Choroid plexus epithelial cell (primary cell): ENCODE data around the gene TEX28.

Source experiments
- DNase-seq: peaks from one replicate; pipeline ENCODE4 v3.0.0-alpha.2; 2010; ENCODE audit warnings: low read depth
- H3K4me3 ChIP-seq: 2 replicates; pipeline ENCODE4 v1.5.1; 2011; ENCODE audit warnings: low read depth, mild to moderate bottlenecking, control low read depth, low read length, moderate library complexity
- CTCF ChIP-seq: conservative IDR thresholded peaks from 2 replicates; pipeline ENCODE4 v1.5.1; 2011; ENCODE audit warnings: low read depth, mild to moderate bottlenecking, control low read depth, inconsistent platforms, low read length, moderate library complexity

Gene TEX28

DNA sequence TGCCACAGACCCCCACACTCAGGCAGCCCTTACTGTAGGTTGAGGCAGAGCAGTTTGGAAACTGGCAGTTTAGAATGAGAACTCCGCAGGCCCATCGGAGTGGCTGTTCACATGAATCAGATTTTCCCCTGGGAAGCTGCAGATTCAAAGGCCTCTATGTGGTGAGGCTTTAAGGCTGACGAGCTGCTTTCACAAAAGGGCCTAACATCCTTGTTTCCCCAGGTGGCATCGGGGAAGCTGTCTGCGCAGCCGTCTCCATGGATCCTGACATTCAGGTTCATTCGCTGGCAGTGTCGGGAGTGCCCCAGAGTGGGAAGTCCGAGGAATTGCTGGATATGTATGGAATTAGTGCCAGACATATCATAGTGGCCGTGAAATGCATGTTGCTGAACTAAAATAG is 34.4 kb upstream of the TEX28 start:
- DNase-seq: no peak
- TF ChIP-seq CTCF: no peak
- H3K4me3 ChIP-seq: no peak overlapping the region

DNA sequence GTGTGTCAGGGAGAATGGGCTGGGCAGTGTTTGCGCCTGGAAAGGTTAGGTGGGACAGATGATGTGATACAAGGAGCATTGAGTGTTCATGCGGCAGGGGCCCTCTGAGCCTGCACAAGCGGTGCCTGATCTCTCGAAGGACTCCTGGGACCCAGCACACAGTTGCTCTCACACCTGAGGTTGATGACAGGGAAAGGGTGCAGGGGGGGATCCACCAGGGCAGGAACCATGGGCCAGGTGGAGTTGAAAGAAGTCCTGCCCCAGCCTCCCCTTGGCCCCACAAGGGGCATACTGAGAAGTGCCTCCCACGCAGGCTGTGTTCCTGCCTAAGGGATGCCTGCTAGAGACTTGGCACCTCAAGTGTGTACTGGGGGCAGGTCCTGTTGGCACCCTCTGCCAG is 33.7 kb upstream of the TEX28 start:
- no peak for TF ChIP-seq CTCF
- no peak for DNase-seq
- no peak overlapping the region for H3K4me3 ChIP-seq

DNA sequence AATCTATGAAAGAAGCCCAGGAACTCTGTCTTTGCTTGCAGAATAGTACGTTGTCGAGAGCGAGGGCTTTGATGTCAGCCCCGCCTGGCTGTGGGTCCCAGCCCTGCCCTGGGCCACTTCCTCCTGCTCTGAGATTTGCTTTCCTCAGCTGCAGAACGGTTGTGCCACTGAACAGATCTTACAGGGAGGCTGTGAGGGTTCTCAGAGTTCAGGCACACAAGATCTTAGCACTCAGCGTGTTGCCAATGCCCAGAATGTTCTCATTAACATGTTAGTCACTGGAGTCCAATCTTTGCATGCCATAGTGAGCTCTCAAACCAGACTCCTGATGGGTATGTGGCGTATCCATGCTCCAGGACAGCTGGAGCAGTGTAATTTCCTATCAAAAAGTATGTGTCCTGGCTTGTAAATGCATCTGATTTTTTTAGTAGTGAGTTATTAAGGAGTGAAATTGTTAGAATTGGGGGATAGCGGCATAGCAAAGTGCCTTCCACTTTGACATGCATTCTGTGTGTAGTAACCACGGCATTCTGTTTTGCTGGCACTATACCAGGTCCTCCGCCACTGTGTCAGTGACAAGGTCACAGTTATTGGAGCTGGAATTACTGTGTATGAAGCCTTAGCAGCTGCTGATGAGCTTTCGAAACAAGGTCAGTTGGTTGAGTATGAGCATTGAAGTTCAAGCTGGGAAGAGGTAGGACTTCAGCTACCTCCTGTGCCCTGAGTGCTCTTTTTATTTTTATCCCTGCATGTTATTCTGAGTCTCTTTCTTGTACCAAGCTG is 32.3 kb upstream of the TEX28 start:
- TF ChIP-seq CTCF: no peak
- no peak overlapping the region for H3K4me3 ChIP-seq
- DNase-seq: no peak

DNA sequence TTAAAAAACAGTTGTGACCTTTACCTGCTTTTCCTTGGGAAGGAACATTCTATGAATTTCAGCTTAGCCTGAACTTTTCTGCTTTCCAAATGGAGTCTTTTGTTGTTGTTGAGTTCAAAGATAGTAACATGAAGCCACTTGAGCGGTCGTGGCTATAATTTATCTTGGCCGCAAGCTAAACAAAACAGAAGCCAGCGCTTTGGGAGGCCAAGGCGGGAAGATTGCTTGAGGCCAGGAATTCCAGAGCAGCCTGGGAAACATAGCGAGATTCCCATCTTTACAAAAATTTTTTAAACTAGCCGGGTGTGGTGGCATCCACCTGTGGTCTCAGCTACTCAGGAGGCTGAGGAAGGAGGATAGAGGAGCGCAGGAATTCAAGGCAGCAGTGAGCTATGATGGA is 30.6 kb upstream of the TEX28 start:
- peak; percentile 39 for DNase-seq
- no peak for TF ChIP-seq CTCF
- no peak overlapping the region for H3K4me3 ChIP-seq

GRCh38 chrX:154323537-154323936 is 28.6 kb upstream of the TEX28 start:
- TF ChIP-seq CTCF: no peak
- no peak for DNase-seq
- no peak overlapping the region for H3K4me3 ChIP-seq

DNA sequence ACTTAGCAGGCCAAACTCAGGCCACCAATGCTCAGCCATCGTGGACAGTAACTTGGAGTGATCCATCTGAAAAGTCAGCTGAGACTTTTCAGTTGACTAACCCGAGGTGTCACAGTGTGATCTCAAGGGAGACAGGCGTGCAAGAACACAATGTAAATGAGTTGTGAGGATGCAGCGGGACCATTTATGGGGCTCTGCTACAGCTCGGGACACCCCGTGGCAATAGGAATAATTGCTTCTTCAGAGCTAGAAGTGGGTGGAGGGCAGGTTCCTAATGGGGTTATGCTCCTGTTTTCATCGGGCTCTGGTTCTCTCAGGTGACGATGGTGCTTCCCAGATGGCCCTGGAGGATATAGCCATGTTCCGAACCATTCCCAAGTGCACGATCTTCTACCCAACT is 28.0 kb upstream of the TEX28 start:
- DNase-seq: no peak
- no peak for TF ChIP-seq CTCF
- H3K4me3 ChIP-seq: no peak overlapping the region

GRCh38 chrX:154321594-154321993 is 26.7 kb upstream of the TEX28 start:
- no peak overlapping the region for H3K4me3 ChIP-seq
- TF ChIP-seq CTCF: peak; percentile 37
- DNase-seq: peak; percentile 32
